Measurements from ENCODE around the gene LGALS3BP.

- no peak for TF ChIP-seq RFX5 (IDR thresholded peaks at IDR 0.05; ENCODE audit: low read depth, low read length)
- no peak for TF ChIP-seq CTCF (conservative IDR thresholded peaks at IDR 0.05; ENCODE audit: low read depth, low read length)
- TF ChIP-seq POLR2A (IDR thresholded peaks at IDR 0.05; ENCODE audit: low read depth, low read length) = no peak
- TF ChIP-seq RCOR1 (IDR thresholded peaks at IDR 0.05; ENCODE audit: insufficient replicate concordance, low read length) = no peak
- no peak for TF ChIP-seq MAFK (IDR thresholded peaks at IDR 0.05; ENCODE audit: low read depth, low read length)
- no peak for TF ChIP-seq RAD21 (IDR thresholded peaks at IDR 0.05; ENCODE audit: low read length)
- no peak for TF ChIP-seq CEBPB (IDR thresholded peaks at IDR 0.05; ENCODE audit: low read depth, low read length)
- no peak for TF ChIP-seq BHLHE40 (IDR thresholded peaks at IDR 0.05; ENCODE audit: low read depth, low read length)
These were observed 14.2 kb downstream of the LGALS3BP start for GRCh38 chr17:78965491-78965924.
